Keratinocyte (primary cell): ENCODE measurements around the gene CTTN. TPM values are rescaled to one million over a fixed set of nuclear protein-coding genes. Genes with fewer than 3 reads are reported as not detected.
"Not testable (repeated sequence)": the region's sequence is repeated elsewhere in the genome, so short reads cannot be mapped to it uniquely, and the experiment has no call there.

ENCODE experiments used
- DNase-seq: peaks from one replicate; pipeline ENCODE4 v3.0.0-alpha.2; 2011; ENCODE audit warnings: low read depth, missing footprints, low spot score
- FAIRE-seq: peaks from 2 replicates; lab custom pipeline; 2011; peaks lifted over from hg19 to GRCh38; lab: Jason Lieb, UNC
- H2AFZ ChIP-seq: 2 replicates; pipeline ENCODE4 v1.6.0; 2012; ENCODE audit warnings: low read length, control low read depth, inconsistent platforms; ENCODE audit not compliant: control insufficient read depth
- H3K27ac ChIP-seq: 2 replicates; pipeline ENCODE4 v1.5.1; 2011; ENCODE audit warnings: low read length; ENCODE audit not compliant: control insufficient read depth, insufficient read depth
- H3K27me3 ChIP-seq: 3 replicates; pipeline ENCODE4 v1.6.0; 2011; ENCODE audit warnings: low read length; ENCODE audit not compliant: control insufficient read depth, insufficient read depth; ENCODE audit errors: extremely low read depth
- H3K36me3 ChIP-seq, 2 experiments: 2 replicates in 1 of 2; 3 replicates in 1 of 2; pipeline ENCODE4 v1.5.1; 2011; ENCODE audit warnings: low read length in 2 of 2, mild to moderate bottlenecking in 1 of 2; ENCODE audit not compliant: control insufficient read depth in 2 of 2, insufficient read depth in 2 of 2; ENCODE audit errors: extremely low read depth in 1 of 2
- H3K4me1 ChIP-seq: 3 replicates; pipeline ENCODE4 v1.5.1; 2011; ENCODE audit warnings: low read length; ENCODE audit not compliant: control insufficient read depth, insufficient read depth; ENCODE audit errors: extremely low read depth
- H3K4me2 ChIP-seq: 3 replicates; pipeline ENCODE4 v1.6.0; 2011; ENCODE audit warnings: low read depth, low read length; ENCODE audit not compliant: control insufficient read depth, insufficient read depth; ENCODE audit errors: extremely low read depth
- H3K4me3 ChIP-seq, 3 experiments: fragments of 200-600 bp in 1 of 3; sonication (generic) in 1 of 3; 2 replicates in 2 of 3; 3 replicates in 1 of 3; pipeline ENCODE4 v1.5.1; 2011 to 2016; ENCODE audit warnings: low read length in 3 of 3, mild to moderate bottlenecking in 3 of 3, control low read depth in 2 of 3, inconsistent platforms in 1 of 3, low read depth in 1 of 3, mixed read lengths in 1 of 3, mixed run types in 1 of 3, moderate library complexity in 1 of 3; ENCODE audit not compliant: control insufficient read depth in 2 of 3, insufficient read depth in 2 of 3; ENCODE audit errors: extremely low read depth in 1 of 3
- H3K79me2 ChIP-seq: 2 replicates; pipeline ENCODE4 v1.6.0; 2012; ENCODE audit warnings: low read length; ENCODE audit not compliant: control insufficient read depth, insufficient read depth
- H3K9ac ChIP-seq: 3 replicates; pipeline ENCODE4 v1.6.0; 2011; ENCODE audit warnings: low read length; ENCODE audit not compliant: control insufficient read depth, insufficient read depth; ENCODE audit errors: extremely low read depth
- H3K9me1 ChIP-seq: 3 replicates; pipeline ENCODE4 v1.6.0; 2011; ENCODE audit warnings: low read length; ENCODE audit not compliant: control insufficient read depth, insufficient read depth; ENCODE audit errors: extremely low read depth
- H3K9me3 ChIP-seq: 2 replicates; pipeline ENCODE4 v1.5.1; 2012; ENCODE audit warnings: low read depth, low read length; ENCODE audit not compliant: control insufficient read depth
- H4K20me1 ChIP-seq: 3 replicates; pipeline ENCODE4 v1.6.0; 2011; ENCODE audit warnings: low read length; ENCODE audit not compliant: control insufficient read depth, insufficient read depth; ENCODE audit errors: extremely low read depth
- EZH2 ChIP-seq: IDR thresholded peaks from one replicate; pipeline ENCODE4 v1.6.1; 2012; ENCODE audit warnings: inconsistent platforms, mild to moderate bottlenecking, low read length, moderate library complexity
- dilution Hi-C: fragments of 300-500 bp; cut with MboI; formaldehyde crosslinking; loops from one replicate; pipeline ENCODE4 v1.7.0; 2020; ENCODE audit warnings: low sequenced_read_pairs; ENCODE audit not compliant: extremely low pct_ligation_motif_present
- polyA plus RNA-seq, 5 experiments: library from polyadenylated mRNA; depleted of rRNA in 3 of 5; stranded (reverse) in 3 of 5; stranded (forward) in 1 of 5; unstranded in 1 of 5; fragments of >200 nt; gene quantifications; 1 replicate in 1 of 5; 2 replicates in 3 of 5; 3 replicates in 1 of 5; pipeline versions ENCODE4 v1.2.1 to v1.2.3, GENCODE V29; 2011 to 2012; ENCODE audit warnings: missing spikeins in 2 of 5, low read depth in 1 of 5, low replicate concordance in 1 of 5
- TF ChIP-seq, protein P1 (sequence below), 3 experiments: IDR thresholded peaks in 1 of 3; conservative IDR thresholded peaks in 1 of 3; optimal IDR thresholded peaks in 1 of 3; 2 replicates in 2 of 3; 3 replicates in 1 of 3; pipeline versions ENCODE3 to v1.5.1; 2011; ENCODE audit warnings: low read length in 3 of 3, mild to moderate bottlenecking in 3 of 3, moderate library complexity in 2 of 3, control low read depth in 1 of 3, inconsistent platforms in 1 of 3; ENCODE audit not compliant: insufficient read depth in 2 of 3; ENCODE audit errors: extremely low read depth in 1 of 3

Gene CTTN
- polyA plus RNA-seq, 1 donor (not counting 4 experiments of a cell fraction or from before 2014, with no cell fraction given) = 184 TPM

DNA sequence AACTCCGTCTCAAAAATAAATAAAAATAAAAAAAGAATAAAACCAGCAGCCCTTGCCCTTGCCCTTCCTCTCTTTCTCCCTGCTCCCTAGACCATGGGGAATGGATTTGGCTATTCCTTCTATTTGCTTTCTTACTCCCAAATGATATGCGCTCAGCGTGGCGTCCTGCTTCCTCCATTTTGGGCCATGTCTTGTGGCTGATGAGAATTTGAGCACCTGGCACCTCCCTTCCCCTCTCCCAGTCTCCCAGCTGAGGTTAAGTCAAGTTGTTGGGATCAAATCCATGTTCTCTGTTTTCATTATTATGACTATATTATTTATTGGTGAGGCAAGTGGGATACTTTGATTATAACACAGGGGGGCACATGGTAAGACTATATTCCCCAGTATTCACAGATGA, 10.8 kb upstream of the CTTN start:
- TF ChIP-seq, protein P1, sequence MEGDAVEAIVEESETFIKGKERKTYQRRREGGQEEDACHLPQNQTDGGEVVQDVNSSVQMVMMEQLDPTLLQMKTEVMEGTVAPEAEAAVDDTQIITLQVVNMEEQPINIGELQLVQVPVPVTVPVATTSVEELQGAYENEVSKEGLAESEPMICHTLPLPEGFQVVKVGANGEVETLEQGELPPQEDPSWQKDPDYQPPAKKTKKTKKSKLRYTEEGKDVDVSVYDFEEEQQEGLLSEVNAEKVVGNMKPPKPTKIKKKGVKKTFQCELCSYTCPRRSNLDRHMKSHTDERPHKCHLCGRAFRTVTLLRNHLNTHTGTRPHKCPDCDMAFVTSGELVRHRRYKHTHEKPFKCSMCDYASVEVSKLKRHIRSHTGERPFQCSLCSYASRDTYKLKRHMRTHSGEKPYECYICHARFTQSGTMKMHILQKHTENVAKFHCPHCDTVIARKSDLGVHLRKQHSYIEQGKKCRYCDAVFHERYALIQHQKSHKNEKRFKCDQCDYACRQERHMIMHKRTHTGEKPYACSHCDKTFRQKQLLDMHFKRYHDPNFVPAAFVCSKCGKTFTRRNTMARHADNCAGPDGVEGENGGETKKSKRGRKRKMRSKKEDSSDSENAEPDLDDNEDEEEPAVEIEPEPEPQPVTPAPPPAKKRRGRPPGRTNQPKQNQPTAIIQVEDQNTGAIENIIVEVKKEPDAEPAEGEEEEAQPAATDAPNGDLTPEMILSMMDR (optimal IDR thresholded peaks at IDR 0.05 in 1 of 3, IDR thresholded peaks at IDR 0.05 in 1 of 3, conservative IDR thresholded peaks at IDR 0.05 in 1 of 3; ENCODE audit: extremely low read depth in 1 of 3, insufficient read depth in 2 of 3, low read length in 3 of 3) = no peak
- no peak for TF ChIP-seq EZH2
- Histone ChIP-seq H3K36me3 (peaks cover 8 to 11% of the 10 kb centered on the region in 2 experiments), H3K9me3 (no peaks in the 10 kb centered on the region), H3K27me3 (no peaks in the 10 kb centered on the region), H3K9ac (no peak overlapping the region), H3K79me2 (peaks cover 6% of the 10 kb centered on the region), H3K4me1 (no peaks in the 10 kb centered on the region), H3K27ac (no peak overlapping the region), H3K9me1 (no peaks in the 10 kb centered on the region), H3K4me2 (no peak overlapping the region), H2AFZ (no peak overlapping the region), H3K4me3 (no peak overlapping the region), H4K20me1 (peaks cover 4% of the 10 kb centered on the region)
- FAIRE-seq (no peak), DNase-seq (no peak)
- dilution Hi-C loops = no loop called here

DNA sequence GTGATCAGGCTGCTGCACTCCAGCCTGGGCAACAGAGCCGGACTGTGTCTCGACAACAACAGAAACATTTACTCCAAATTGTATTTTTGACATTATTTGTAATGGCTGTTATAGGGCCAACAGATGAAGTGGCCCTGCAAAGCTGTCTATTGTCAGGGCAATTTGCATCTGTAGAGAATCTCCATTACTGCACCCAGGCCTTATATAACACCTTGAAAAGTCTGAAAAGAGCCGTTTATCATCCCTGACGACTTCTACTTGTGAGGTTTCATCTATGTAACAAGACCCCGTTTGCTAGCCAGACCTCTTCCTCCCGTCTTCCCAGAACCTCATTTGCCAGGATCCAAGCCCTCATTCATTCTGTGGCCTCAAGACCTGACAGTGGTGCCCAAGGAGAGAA, 9.1 kb upstream of the CTTN start:
- DNase-seq = no peak
- dilution Hi-C loops = no loop called here
- no peak overlapping the region for H3K9ac ChIP-seq
- no peak overlapping the region for H2AFZ ChIP-seq
- H3K4me2 ChIP-seq = no peak overlapping the region
- H3K79me2 ChIP-seq = peaks cover 6% of the 10 kb centered on the region
- H3K4me1 ChIP-seq = no peaks in the 10 kb centered on the region
- peaks cover 7 to 8% of the 10 kb centered on the region in 2 experiments for H3K36me3 ChIP-seq
- no peaks in the 10 kb centered on the region for H3K27me3 ChIP-seq
- no peak for FAIRE-seq
- TF ChIP-seq EZH2 = no peak
- TF ChIP-seq, protein P1 (optimal IDR thresholded peaks at IDR 0.05 in 1 of 3, IDR thresholded peaks at IDR 0.05 in 1 of 3, conservative IDR thresholded peaks at IDR 0.05 in 1 of 3; ENCODE audit: extremely low read depth in 1 of 3, insufficient read depth in 2 of 3, low read length in 3 of 3) = no peak
- peaks cover 4% of the 10 kb centered on the region for H4K20me1 ChIP-seq
- H3K9me3 ChIP-seq = no peaks in the 10 kb centered on the region
- H3K9me1 ChIP-seq = no peaks in the 10 kb centered on the region
- H3K4me3 ChIP-seq = no peak overlapping the region
- H3K27ac ChIP-seq = no peak overlapping the region

DNA sequence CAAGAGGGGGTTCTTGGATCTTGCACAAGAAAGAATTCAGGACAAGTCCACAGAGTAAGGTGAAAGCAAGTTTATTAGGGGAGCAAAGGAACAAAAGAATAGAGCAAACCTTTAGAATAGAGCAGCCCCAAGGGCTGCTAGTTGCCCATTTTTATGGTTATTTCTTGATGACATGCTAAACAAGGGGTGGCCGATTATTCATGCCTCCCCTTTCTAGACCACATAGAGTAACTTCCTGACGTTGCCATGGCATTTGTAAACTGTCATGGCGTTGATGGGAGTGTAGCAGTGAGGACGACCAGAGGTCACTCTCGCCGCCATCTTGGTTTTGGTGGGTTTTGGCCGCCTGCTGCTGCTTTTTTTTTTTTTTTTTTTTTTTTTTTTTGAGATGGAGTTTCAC, 7.4 kb upstream of the CTTN start:
- H3K36me3 ChIP-seq, H3K9me3 ChIP-seq, H3K27me3 ChIP-seq, H2AFZ ChIP-seq, FAIRE-seq, H3K4me1 ChIP-seq, H3K27ac ChIP-seq, H3K4me2 ChIP-seq, H3K9ac ChIP-seq, DNase-seq, H4K20me1 ChIP-seq, H3K9me1 ChIP-seq, H3K4me3 ChIP-seq, dilution Hi-C loops: not testable (repeated sequence)
- peaks cover 12% of the 10 kb centered on the region for H3K79me2 ChIP-seq
